NCI-H2171 treated with DMSO at 0.1 percent for 48 hours (cell line): ENCODE measurements around the gene MBNL1.

Experiments
- DNase-seq: peaks from one replicate; lab custom pipeline; 2025; lab: John Stamatoyannopoulos, UW

The MBNL1 gene

GRCh38 chr3:152491922-152492321 lies 223.2 kb downstream of the MBNL1 start:
- DNase-seq, result no peak

- no peak for DNase-seq
Observed at GRCh38 chr3:152496286-152496685, 227.6 kb downstream of the MBNL1 start.

- DNase-seq, result no peak
Observed at GRCh38 chr3:152496716-152497115, 228.0 kb downstream of the MBNL1 start.

GRCh38 chr3:152497457-152497856 lies 228.7 kb downstream of the MBNL1 start:
- no peak for DNase-seq

GRCh38 chr3:152497890-152498289 lies 229.2 kb downstream of the MBNL1 start:
- no peak for DNase-seq

- no peak for DNase-seq
Observed at GRCh38 chr3:152499791-152500385, 231.2 kb downstream of the MBNL1 start.

- DNase-seq, result no peak
Observed at GRCh38 chr3:152505926-152506325, 237.2 kb downstream of the MBNL1 start.

- no peak for DNase-seq
Observed at GRCh38 chr3:152508705-152509104, 240.0 kb downstream of the MBNL1 start.

- no peak for DNase-seq
Observed at GRCh38 chr3:152511904-152512303, 243.2 kb downstream of the MBNL1 start.

GRCh38 chr3:152513301-152513960 lies 244.7 kb downstream of the MBNL1 start:
- DNase-seq, result no peak
